Activated CD8-positive, alpha-beta T cell treated with anti-CD3 and anti-CD28 coated beads, Interleukin-2, amount 10 ng/mL, durations not matched to agents 7 days and 5 days (primary cell): ENCODE data around the gene UGT1A7. TPM values are rescaled to one million over a fixed set of nuclear protein-coding genes. Genes with fewer than 3 reads are reported as not detected.

Experiments used
- ATAC-seq: fragments of 150-1000 bp; cut with Tn5 transposase; one replicate; pipeline ENCODE4 v1.10.0; 2021; ENCODE audit warnings: moderate library complexity
- CTCF ChIA-PET: fragments of 350-600 bp; sonication (Branson Sonifier 250); formaldehyde crosslinking; loops from one replicate; lab custom pipeline; 2021; ENCODE audit warnings: antibody characterized with exemption; lab: Charles Lee
- POLR2A ChIA-PET: fragments of 350-600 bp; sonication (Branson Sonifier 250); formaldehyde crosslinking; loops from one replicate; lab custom pipeline; 2021; ENCODE audit warnings: antibody characterized with exemption; lab: Charles Lee
- DNase-seq: peaks from one replicate; pipeline ENCODE4 v3.0.0-alpha.2; 2020
- H3K27ac Mint-ChIP-seq: one replicate; pipeline ENCODE4 v1.8.0; 2021; ENCODE audit warnings: mild to moderate bottlenecking, mixed read lengths
- H3K27me3 Mint-ChIP-seq: one replicate; pipeline ENCODE4 v1.8.0; 2021; ENCODE audit warnings: low read depth, mixed read lengths
- H3K36me3 Mint-ChIP-seq: one replicate; pipeline ENCODE4 v1.8.0; 2021; ENCODE audit warnings: low read depth, mixed read lengths
- H3K4me1 Mint-ChIP-seq: one replicate; pipeline ENCODE4 v1.8.0; 2021; ENCODE audit warnings: low read depth, mixed read lengths
- H3K4me3 Mint-ChIP-seq: one replicate; pipeline ENCODE4 v1.8.0; 2021; ENCODE audit warnings: mild to moderate bottlenecking, mixed read lengths
- H3K9me3 Mint-ChIP-seq: one replicate; pipeline ENCODE4 v1.8.0; 2022; ENCODE audit warnings: mixed read lengths; ENCODE audit not compliant: insufficient read depth
- total RNA-seq, 2 experiments: library from RNA; stranded (reverse); gene quantifications; one replicate each; pipeline ENCODE4 v1.2.3, GENCODE V29; 2021

UGT1A7 gene
- total RNA-seq, 2 experiments from 2014 or later = not detected

DNA sequence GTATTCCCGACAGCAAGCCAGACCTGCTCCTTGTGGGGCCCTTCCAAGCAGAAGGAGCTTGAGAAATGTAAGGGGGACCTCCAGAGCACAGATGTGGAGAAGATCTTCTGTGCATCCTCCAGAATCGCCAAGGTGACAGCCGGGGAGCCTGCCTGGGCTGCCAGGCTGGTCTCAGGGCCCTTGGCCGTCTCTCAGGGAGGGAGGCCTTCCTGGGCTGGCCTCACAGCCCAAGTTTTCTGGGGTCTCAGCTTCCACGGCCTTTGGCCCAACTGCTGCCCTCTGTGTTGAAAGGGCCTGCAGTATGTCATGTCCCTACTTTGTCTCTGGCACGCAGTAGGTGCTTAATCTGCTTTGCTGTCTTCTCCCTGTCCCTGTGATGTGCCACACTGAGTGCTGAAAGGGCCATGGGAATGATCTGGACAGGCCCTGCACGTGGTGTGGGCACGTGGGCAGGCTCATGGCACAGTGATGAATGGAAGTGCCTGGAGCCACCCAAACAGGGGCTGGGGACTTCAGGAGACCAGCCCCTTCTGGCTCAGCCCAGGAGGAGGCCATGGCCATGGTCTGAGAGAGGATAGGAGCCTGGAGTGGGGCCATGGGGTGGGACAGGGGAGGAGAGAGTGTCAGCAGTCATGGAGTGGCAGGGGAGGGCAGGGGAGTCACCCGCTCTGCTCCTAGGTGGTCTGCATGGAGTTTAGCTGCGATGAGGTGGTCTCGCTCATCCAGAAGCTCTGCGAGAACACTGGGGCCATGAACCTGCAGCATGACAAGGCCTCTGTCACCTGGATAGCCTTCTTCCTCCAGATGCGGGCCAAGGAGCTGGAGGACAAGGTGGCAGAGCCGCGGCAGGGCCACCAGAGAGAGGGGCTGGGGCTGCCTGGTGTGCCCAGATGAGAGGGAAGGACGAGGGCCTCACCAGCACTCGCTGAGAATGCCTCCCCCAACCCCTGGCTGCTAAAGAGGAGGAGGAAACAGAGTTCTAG is 137.2 kb downstream of the UGT1A7 start:
- DNase-seq (no peak), ATAC-seq (no peak)
- Mint-ChIP-seq H3K4me3 (no peak overlapping the region), H3K4me1 (peaks cover 3% of the 10 kb centered on the region), H3K27ac (no peak overlapping the region), H3K27me3 (peaks cover 2% of the 10 kb centered on the region), H3K36me3 (no peaks in the 10 kb centered on the region), H3K9me3 (no peaks in the 10 kb centered on the region)
- POLR2A ChIA-PET = no interaction called here
- CTCF ChIA-PET = no interaction called here

GRCh38 chr2:233819884-233820773 is 138.4 kb downstream of the UGT1A7 start:
- ATAC-seq = no peak
- POLR2A ChIA-PET = interaction anchor here (0.5 kb wide), 1 partner anchor 19 kb away, joined by 3 read pairs; no protein-coding TSS in a partner anchor
- Mint-ChIP-seq H3K9me3 (no peaks in the 10 kb centered on the region), H3K27me3 (peaks cover 5% of the 10 kb centered on the region), H3K4me1 (peaks cover 3% of the 10 kb centered on the region), H3K4me3 (no peak overlapping the region), H3K27ac (no peak overlapping the region), H3K36me3 (no peaks in the 10 kb centered on the region)
- DNase-seq = no peak
- CTCF ChIA-PET = no interaction called here

DNA sequence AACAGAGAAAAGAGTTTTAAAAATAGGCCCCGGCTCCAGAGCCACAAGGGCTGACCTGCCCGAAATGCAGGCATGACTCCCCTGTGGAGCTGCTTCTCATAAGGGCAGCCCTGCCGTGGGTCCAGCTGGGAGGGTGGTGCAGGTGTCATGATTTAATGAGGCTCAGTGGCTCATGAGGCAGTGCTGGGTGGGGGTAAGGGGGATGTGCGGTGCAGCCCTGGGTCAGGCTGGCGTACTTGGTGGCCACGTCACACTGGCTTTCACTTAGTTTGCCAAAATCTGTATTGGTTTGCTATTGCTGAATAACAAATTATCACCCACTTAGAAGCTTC is 139.0 kb downstream of the UGT1A7 start:
- CTCF ChIA-PET = no interaction called here

GRCh38 chr2:233821196-233821595 is 139.5 kb downstream of the UGT1A7 start:
- CTCF ChIA-PET = no interaction called here
- POLR2A ChIA-PET = no interaction called here
- peaks cover 3% of the 10 kb centered on the region for H3K4me1 Mint-ChIP-seq
- DNase-seq (no peak), ATAC-seq (no peak)
- no peaks in the 10 kb centered on the region for H3K9me3 Mint-ChIP-seq
- no peak overlapping the region for H3K4me3 Mint-ChIP-seq
- H3K36me3 Mint-ChIP-seq = no peaks in the 10 kb centered on the region
- H3K27me3 Mint-ChIP-seq = peaks cover 9% of the 10 kb centered on the region
- H3K27ac Mint-ChIP-seq = no peak overlapping the region

More for the DNA sequence above, 139.0 kb downstream of the UGT1A7 start:
- Mint-ChIP-seq H3K36me3 (no peaks in the 10 kb centered on the region), H3K27ac (no peak overlapping the region), H3K4me3 (no peak overlapping the region), H3K4me1 (peaks cover 3% of the 10 kb centered on the region), H3K27me3 (peaks cover 7% of the 10 kb centered on the region), H3K9me3 (no peaks in the 10 kb centered on the region)
- POLR2A ChIA-PET = no interaction called here
- ATAC-seq (no peak), DNase-seq (no peak)

GRCh38 chr2:233821709-233822100 is 140.0 kb downstream of the UGT1A7 start:
- ChIA-PET CTCF (no interaction called here), POLR2A (no interaction called here)
- Mint-ChIP-seq H3K27me3 (peaks cover 9% of the 10 kb centered on the region), H3K27ac (no peak overlapping the region), H3K4me1 (peaks cover 3% of the 10 kb centered on the region), H3K9me3 (no peaks in the 10 kb centered on the region), H3K4me3 (no peak overlapping the region), H3K36me3 (no peaks in the 10 kb centered on the region)
- DNase-seq (no peak), ATAC-seq (no peak)

GRCh38 chr2:233822101-233822771 is 140.5 kb downstream of the UGT1A7 start:
- DNase-seq = no peak

More at GRCh38 chr2:233822101-233822771, 140.5 kb downstream of the UGT1A7 start:
- POLR2A ChIA-PET = no interaction called here
- H3K27ac Mint-ChIP-seq = no peak overlapping the region
- CTCF ChIA-PET = no interaction called here
- no peaks in the 10 kb centered on the region for H3K9me3 Mint-ChIP-seq
- H3K4me3 Mint-ChIP-seq = no peak overlapping the region
- peaks cover 2% of the 10 kb centered on the region for H3K4me1 Mint-ChIP-seq
- H3K36me3 Mint-ChIP-seq = no peaks in the 10 kb centered on the region
- H3K27me3 Mint-ChIP-seq = peaks cover 11% of the 10 kb centered on the region
- no peak for ATAC-seq

Other genes starting within 250 kb of the UGT1A7 start
- 10 to 100 TPM; 13.1 to 14.1 TPM for gene USP40, start 115.1 kb upstream of the UGT1A7 start, total RNA-seq
- gene UGT1A8, start 64.3 kb upstream of the UGT1A7 start, total RNA-seq = not detected
- not detected for gene UGT1A10, start 45.5 kb upstream of the UGT1A7 start, total RNA-seq
- gene UGT1A9, start 10.0 kb upstream of the UGT1A7 start, total RNA-seq = not detected
- not detected for gene UGT1A6, start 11.0 kb downstream of the UGT1A7 start, total RNA-seq
- not detected for gene UGT1A5, start 31.0 kb downstream of the UGT1A7 start, total RNA-seq
- not detected for gene UGT1A4, start 36.8 kb downstream of the UGT1A7 start, total RNA-seq
- not detected for gene UGT1A3, start 47.1 kb downstream of the UGT1A7 start, total RNA-seq
- gene UGT1A1, start 78.4 kb downstream of the UGT1A7 start, total RNA-seq = not detected
- not detected for gene MROH2A, start 96.4 kb downstream of the UGT1A7 start, total RNA-seq
- gene HJURP, start 172.6 kb downstream of the UGT1A7 start, total RNA-seq = 100 to 1,000 TPM; 128 to 135 TPM
- gene TRPM8, start 235.5 kb downstream of the UGT1A7 start, total RNA-seq = not detected